HepG2 (cell line): ENCODE measurements around the gene BPIFB4.

Experiments
- ATF3 ChIP-seq: sonication (generic); formaldehyde crosslinking; IDR thresholded peaks from 2 replicates; pipeline ENCODE4 v1.4.0; 2020; ENCODE audit warnings: missing genetic modification reagents
- BCL3 ChIP-seq: sonication (generic); formaldehyde crosslinking; IDR thresholded peaks from 2 replicates; pipeline ENCODE4 v1.5.1; 2020; ENCODE audit warnings: mild to moderate bottlenecking, missing genetic modification reagents, moderate library complexity
- FOXP4 ChIP-seq: sonication (generic); formaldehyde crosslinking; IDR thresholded peaks from 2 replicates; pipeline ENCODE4 v1.4.0; 2020; ENCODE audit warnings: missing genetic modification reagents
- HNRNPH1 ChIP-seq: fragments of 200-400 bp; formaldehyde crosslinking; optimal IDR thresholded peaks from 2 replicates; pipeline ENCODE3; 2017; ENCODE audit warnings: mild to moderate bottlenecking, low read depth, low read length
- MBNL3 ChIP-seq: fragments of 250-450 bp; sonication (Bioruptor Pico); conservative IDR thresholded peaks from 2 replicates; pipeline ENCODE4 v1.8.0; 2022; ENCODE audit warnings: mild to moderate bottlenecking, inconsistent platforms
- NCOA1 ChIP-seq: sonication (generic); formaldehyde crosslinking; IDR thresholded peaks from 2 replicates; pipeline ENCODE4 v1.9.0; 2021; ENCODE audit warnings: missing genetic modification reagents
- POLR2A ChIP-seq, 2 experiments: IDR thresholded peaks; 2 replicates each; pipeline ENCODE4 v1.6.1; 2011; ENCODE audit warnings: low read depth in 2 of 2, low read length in 2 of 2, mild to moderate bottlenecking in 1 of 2, moderate library complexity in 1 of 2; ENCODE audit not compliant: insufficient read depth in 1 of 2
- RAD21 ChIP-seq: fragments of 450-650 bp; formaldehyde crosslinking; IDR thresholded peaks from 2 replicates; pipeline ENCODE4 v1.5.0; 2020; ENCODE audit warnings: mild to moderate bottlenecking
- SMC3 ChIP-seq: IDR thresholded peaks from 2 replicates; pipeline ENCODE4 v1.6.1; 2011; ENCODE audit warnings: low read length, improper control_type of control experiment
- TAF1 ChIP-seq: sonication (generic); formaldehyde crosslinking; IDR thresholded peaks from 2 replicates; pipeline ENCODE4 v1.4.0; 2020; ENCODE audit warnings: missing genetic modification reagents
- TBP ChIP-seq: sonication (generic); formaldehyde crosslinking; IDR thresholded peaks from 2 replicates; pipeline ENCODE4 v1.5.0; 2020; ENCODE audit warnings: missing genetic modification reagents
- TCF7L2 ChIP-seq: IDR thresholded peaks from 2 replicates; pipeline ENCODE4 v1.6.1; 2011; ENCODE audit warnings: mild to moderate bottlenecking, low read depth, low read length, moderate library complexity
- THAP7 ChIP-seq: sonication (generic); formaldehyde crosslinking; IDR thresholded peaks from 2 replicates; pipeline ENCODE4 v1.8.1; 2023; ENCODE audit warnings: mild to moderate bottlenecking, missing genetic modification reagents
- ZC3H4 ChIP-seq: sonication (generic); formaldehyde crosslinking; IDR thresholded peaks from 2 replicates; pipeline ENCODE4 v1.4.0; 2020; ENCODE audit warnings: missing genetic modification reagents, borderline replicate concordance

GRCh38 chr20:33097001-33097400, 17.6 kb downstream of the BPIFB4 start:
- TF ChIP-seq MBNL3 (CRISPR knock-in tag) (no peak), ATF3 (CRISPR knock-in tag) (no peak), RAD21 (CRISPR knock-in tag) (no peak), POLR2A (IDR thresholded peaks at IDR 0.05; ENCODE audit: insufficient read depth in 1 of 2, low read depth in 2 of 2, low read length in 2 of 2) (no peak), NCOA1 (CRISPR knock-in tag) (no peak), SMC3 (no peak), THAP7 (CRISPR knock-in tag) (no peak), TBP (CRISPR knock-in tag) (no peak), TCF7L2 (no peak), ZC3H4 (CRISPR knock-in tag) (no peak), TAF1 (CRISPR knock-in tag) (no peak), FOXP4 (CRISPR knock-in tag) (no peak), BCL3 (CRISPR knock-in tag) (no peak), HNRNPH1 (no peak)
